ENCODE results near the gene CTRB1.

Gene CTRB1

DNA sequence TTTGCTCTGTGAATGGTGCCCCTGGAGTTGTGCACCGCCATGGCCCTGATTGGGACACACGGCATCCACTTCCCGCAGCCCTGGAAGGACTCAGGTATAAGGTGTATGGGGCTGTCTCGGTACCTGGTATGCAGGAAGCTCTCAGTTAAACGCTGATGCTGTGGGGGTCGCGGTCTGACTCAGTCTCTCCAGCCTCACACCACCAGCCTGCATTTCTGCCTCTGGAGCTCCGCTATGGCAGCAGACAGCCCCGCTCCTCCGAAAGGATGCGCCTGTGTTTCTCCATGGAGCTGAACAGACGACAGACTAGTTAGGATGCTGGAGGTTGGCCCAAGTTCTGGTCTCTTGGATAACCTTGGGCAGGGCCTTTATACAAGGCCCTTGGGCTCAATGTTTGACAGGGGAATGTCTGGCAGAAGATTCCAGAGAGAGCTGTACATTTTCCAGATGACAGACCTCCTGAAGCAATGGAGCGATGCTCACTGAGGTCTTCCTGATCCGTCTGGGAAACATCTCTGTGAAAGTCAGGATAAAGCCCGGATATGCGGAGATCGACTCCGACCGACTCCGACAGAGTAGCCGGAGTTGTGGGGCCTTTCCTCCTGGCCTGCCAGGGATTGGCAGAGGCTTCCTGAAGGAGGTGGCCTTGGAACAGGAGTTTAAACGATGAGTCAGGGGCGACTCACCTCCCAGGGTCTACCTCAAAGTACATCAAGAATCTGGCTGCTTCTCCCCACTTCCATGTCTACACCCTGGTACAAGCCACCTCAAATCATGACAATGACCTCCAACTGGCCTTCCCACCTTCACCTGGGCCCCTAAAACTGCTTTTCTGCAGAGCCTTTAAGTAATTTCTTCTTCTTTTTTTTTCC is 54.5 kb downstream of the CTRB1 start:
- no peak for DNase-seq
